Tibial nerve (tissue), 4 donors: ENCODE measurements around the gene CUX1. TPM values are rescaled to one million over a fixed set of nuclear protein-coding genes. Genes with fewer than 3 reads are reported as not detected.

Experiments used
- DNase-seq, 2 donors: peaks; one replicate each; pipeline ENCODE4 v3.0.0-alpha.2; 2019; ENCODE audit warnings: low spot score in 2 of 2
- H3K27ac ChIP-seq, 4 donors: fragments of 200-600 bp; sonication (generic) in 3 of 4; one replicate each; pipeline ENCODE4 v1.5.1; 2017 to 2019; ENCODE audit warnings: mild to moderate bottlenecking in 1 of 4
- H3K27me3 ChIP-seq, 2 donors: fragments of 200-600 bp; sonication (generic) in 1 of 2; one replicate each; pipeline versions ENCODE4 v1.5.1 to v1.6.0; 2017 to 2019
- H3K36me3 ChIP-seq, 3 donors: fragments of 200-600 bp; sonication (generic); one replicate each; pipeline ENCODE4 v1.5.1; 2018 to 2019
- H3K4me1 ChIP-seq, 4 donors: fragments of 200-600 bp; sonication (generic) in 3 of 4; one replicate each; pipeline ENCODE4 v1.5.1; 2017 to 2019
- H3K4me3 ChIP-seq, 4 donors: fragments of 200-600 bp; sonication (generic) in 3 of 4; one replicate each; pipeline ENCODE4 v1.5.1; 2017 to 2019; ENCODE audit warnings: mild to moderate bottlenecking in 1 of 4, moderate library complexity in 1 of 4
- H3K9me3 ChIP-seq, 4 donors: fragments of 200-600 bp; sonication (generic) in 3 of 4; one replicate each; pipeline ENCODE4 v1.5.1; 2017 to 2019
- EP300 ChIP-seq, 2 donors: sonication (generic); formaldehyde crosslinking; IDR thresholded peaks; one replicate each; pipeline ENCODE4 v1.6.1; 2017; ENCODE audit warnings: antibody characterized with exemption in 2 of 2, mild to moderate bottlenecking in 1 of 2
- POLR2A ChIP-seq, 2 donors: fragments of 450-650 bp; IDR thresholded peaks; one replicate each; pipeline ENCODE4 v1.6.1; 2017; ENCODE audit warnings: antibody characterized with exemption in 2 of 2, mild to moderate bottlenecking in 2 of 2, moderate library complexity in 2 of 2
- WGBS, 2 donors: methylation state at CpG; one replicate each; pipeline ENCODE4 v1.1.5; 2018; 5-methylcytosine and 5-hydroxymethylcytosine counted together
- total RNA-seq, 4 donors: library from RNA; depleted of rRNA; stranded (reverse); fragments of >200 nt; gene quantifications; one replicate each; pipeline ENCODE4 v1.1.0, GENCODE V29; 2016
- TF ChIP-seq, protein P1 (sequence below), 5 experiments: fragments of 200-600 bp in 3 of 5; fragments of 450-650 bp in 2 of 5; sonication (generic) in 3 of 5; IDR thresholded peaks; one replicate each; pipeline ENCODE4 v1.5.1; 2016 to 2019; ENCODE audit warnings: antibody characterized with exemption in 5 of 5, mild to moderate bottlenecking in 3 of 5, moderate library complexity in 2 of 5

Gene CUX1
- total RNA-seq, 4 donors from 2014 or later, result 74.5 to 104 (median 84.3) TPM

GRCh38 chr7:102106625-102107024, 289.2 kb downstream of the CUX1 start:
- Histone ChIP-seq H3K4me1 (peaks cover 0 to 18% (median 0%) of the 10 kb centered on the region in 4 donors), H3K27ac (peak overlapping the region in 3 of 4 donors; percentile 52 to 93 (median 52)), H3K4me3 (no peak overlapping the region), H3K27me3 (no peaks in the 10 kb centered on the region), H3K9me3 (no peaks in the 10 kb centered on the region), H3K36me3 (peaks cover 0 to 59% (median 0%) of the 10 kb centered on the region in 3 donors)
- 50 to 84% methylated on average over 5 of the region's 5 CpGs for WGBS, 2 donors
- TF ChIP-seq, protein P1, sequence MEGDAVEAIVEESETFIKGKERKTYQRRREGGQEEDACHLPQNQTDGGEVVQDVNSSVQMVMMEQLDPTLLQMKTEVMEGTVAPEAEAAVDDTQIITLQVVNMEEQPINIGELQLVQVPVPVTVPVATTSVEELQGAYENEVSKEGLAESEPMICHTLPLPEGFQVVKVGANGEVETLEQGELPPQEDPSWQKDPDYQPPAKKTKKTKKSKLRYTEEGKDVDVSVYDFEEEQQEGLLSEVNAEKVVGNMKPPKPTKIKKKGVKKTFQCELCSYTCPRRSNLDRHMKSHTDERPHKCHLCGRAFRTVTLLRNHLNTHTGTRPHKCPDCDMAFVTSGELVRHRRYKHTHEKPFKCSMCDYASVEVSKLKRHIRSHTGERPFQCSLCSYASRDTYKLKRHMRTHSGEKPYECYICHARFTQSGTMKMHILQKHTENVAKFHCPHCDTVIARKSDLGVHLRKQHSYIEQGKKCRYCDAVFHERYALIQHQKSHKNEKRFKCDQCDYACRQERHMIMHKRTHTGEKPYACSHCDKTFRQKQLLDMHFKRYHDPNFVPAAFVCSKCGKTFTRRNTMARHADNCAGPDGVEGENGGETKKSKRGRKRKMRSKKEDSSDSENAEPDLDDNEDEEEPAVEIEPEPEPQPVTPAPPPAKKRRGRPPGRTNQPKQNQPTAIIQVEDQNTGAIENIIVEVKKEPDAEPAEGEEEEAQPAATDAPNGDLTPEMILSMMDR (IDR thresholded peaks at IDR 0.05), result no peak
- peak in 1 of 2 donors; percentile 5 for TF ChIP-seq EP300 (IDR thresholded peaks at IDR 0.05)
- DNase-seq, result no peak

DNA sequence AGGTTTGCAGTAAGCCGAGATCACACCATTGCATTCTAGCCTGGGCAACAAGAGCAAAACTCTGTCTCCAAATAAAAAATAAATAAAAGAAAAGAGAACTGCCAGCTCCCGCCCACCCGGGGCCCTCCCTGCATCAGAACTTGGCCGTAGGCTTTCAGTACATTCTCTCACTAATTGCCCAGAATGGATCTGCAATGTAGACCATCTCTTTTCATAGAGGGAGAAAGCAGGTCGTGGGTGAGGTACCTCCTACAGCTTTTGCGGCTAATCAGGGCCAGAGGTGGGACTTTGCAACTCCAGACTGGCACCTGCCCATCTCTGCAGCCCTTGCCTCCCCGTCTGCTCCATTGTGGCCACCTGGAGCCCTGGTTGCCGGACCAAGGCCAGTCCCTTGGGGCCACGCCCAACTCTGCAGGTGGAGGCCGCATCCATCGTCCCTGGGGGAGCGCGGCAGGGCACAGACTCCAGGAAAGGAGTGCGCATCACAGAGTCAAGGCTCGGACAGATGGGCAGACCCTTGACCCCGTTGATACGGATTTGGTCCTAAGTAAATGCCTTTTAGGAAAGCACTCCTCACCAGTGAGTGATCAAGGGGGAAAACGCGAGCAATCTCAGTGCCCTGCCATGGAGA, 290.2 kb downstream of the CUX1 start:
- H3K36me3 ChIP-seq, result peaks cover 0 to 58% (median 0%) of the 10 kb centered on the region in 3 donors
- no peaks in the 10 kb centered on the region for H3K27me3 ChIP-seq
- no peak overlapping the region for H3K4me3 ChIP-seq
- TF ChIP-seq EP300 (IDR thresholded peaks at IDR 0.05), result no peak
- TF ChIP-seq, protein P1 (IDR thresholded peaks at IDR 0.05), result no peak
- no peak for TF ChIP-seq POLR2A (IDR thresholded peaks at IDR 0.05)
- WGBS, 2 donors, result 77 to 81% methylated on average over 16 to 19 of the region's 19 CpGs
- no peaks in the 10 kb centered on the region for H3K9me3 ChIP-seq
- DNase-seq, result no peak
- H3K27ac ChIP-seq, result peak overlapping the region in 3 of 4 donors; percentile 52 to 93 (median 52)
- H3K4me1 ChIP-seq, result peaks cover 0 to 19% (median 0%) of the 10 kb centered on the region in 4 donors

DNA sequence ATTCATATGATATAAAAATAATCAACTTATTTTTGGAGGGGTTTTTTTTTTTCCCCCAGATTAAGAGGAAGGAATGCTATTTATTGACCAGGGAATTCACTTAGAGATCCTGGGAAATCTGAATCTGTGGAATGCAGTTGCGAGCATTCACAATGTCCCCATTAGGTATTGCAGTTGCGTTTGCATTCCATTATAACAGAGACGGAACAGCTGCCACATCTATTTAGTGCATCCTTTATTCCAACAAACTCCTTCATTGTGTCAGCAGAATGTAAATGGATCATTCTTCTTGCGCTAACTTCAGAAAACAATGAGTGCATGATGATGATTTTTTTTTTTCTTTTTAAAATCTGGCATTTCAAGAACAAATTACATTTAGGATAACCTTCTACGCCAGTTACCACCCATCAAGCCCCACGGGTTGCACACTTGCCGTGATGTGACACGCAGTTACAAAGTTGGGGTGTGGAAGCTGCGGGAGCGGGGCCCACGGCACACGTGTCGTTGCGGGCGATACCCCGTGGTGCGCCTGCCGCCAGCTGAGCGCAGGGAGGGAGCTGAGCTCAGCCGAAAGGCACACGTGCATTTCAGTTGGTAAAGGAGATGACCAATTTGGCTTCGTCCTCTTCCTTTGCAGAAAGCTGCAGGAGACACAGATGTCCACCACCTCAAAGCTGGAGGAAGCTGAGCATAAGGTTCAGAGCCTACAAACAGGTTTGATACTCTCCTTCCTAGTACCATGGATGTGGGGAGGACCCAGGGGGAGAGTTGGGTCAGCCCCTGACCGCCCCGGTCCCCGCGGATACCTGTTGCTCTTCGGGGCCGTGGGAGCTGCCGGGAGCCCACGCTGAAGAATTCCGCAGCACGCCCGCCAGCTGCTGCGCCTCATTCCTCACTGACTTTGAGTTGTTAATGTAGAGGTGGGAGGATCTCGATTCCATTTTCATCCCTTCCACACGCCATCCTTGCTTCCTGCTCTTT, 293.9 kb downstream of the CUX1 start:
- Histone ChIP-seq H3K4me1 (peaks cover 0 to 19% (median 0%) of the 10 kb centered on the region in 4 donors), H3K4me3 (peak overlapping the region in 1 of 4 donors; percentile 10), H3K9me3 (peaks cover 0 to 7% (median 0%) of the 10 kb centered on the region in 4 donors), H3K27me3 (no peaks in the 10 kb centered on the region), H3K36me3 (peaks cover 0 to 65% (median 0%) of the 10 kb centered on the region in 3 donors), H3K27ac (peak overlapping the region in 3 of 4 donors; percentile 11 to 93 (median 63))
- DNase-seq, result no peak
- 67% methylated on average over 36 of the region's 36 CpGs for WGBS, 2 donors
- TF ChIP-seq, protein P1 (IDR thresholded peaks at IDR 0.05), result no peak
- TF ChIP-seq EP300 (IDR thresholded peaks at IDR 0.05) (peak in 1 of 2 donors; percentile 77), POLR2A (IDR thresholded peaks at IDR 0.05) (peak in 1 of 2 donors; percentile 25)

DNA sequence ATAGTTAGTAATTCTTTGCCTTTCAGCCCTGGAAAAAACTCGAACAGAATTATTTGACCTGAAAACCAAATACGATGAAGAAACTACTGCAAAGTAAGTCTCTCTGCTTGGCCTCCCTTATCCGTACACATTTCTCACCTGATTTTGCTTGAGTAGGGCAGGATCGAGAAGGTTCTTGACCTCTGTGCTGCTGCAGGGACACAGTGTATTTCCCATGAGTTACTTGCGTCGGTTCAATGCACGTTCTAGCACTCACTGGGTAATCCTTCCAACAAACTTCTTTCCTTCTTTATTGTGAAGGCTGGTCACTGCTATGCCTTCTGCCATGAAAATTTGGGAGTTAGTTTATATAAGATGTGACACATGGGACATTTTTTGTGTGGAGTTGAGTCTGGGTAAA, 297.8 kb downstream of the CUX1 start:
- peak overlapping the region in 2 of 4 donors; percentile 14 to 93 for H3K27ac ChIP-seq
- H3K36me3 ChIP-seq, result peaks cover 0 to 54% (median 0%) of the 10 kb centered on the region in 3 donors
- WGBS, 2 donors, result 81 to 92% methylated on average over 7 of the region's 7 CpGs
- no peaks in the 10 kb centered on the region for H3K27me3 ChIP-seq
- no peak overlapping the region for H3K4me3 ChIP-seq
- DNase-seq, result no peak
- H3K9me3 ChIP-seq, result peaks cover 0 to 7% (median 0%) of the 10 kb centered on the region in 4 donors
- TF ChIP-seq EP300 (IDR thresholded peaks at IDR 0.05) (no peak), POLR2A (IDR thresholded peaks at IDR 0.05) (no peak)
- TF ChIP-seq, protein P1 (IDR thresholded peaks at IDR 0.05), result no peak
- H3K4me1 ChIP-seq, result peaks cover 0 to 30% (median 0%) of the 10 kb centered on the region in 4 donors
